Liver (tissue), 9 donors: ENCODE data around the gene STAT1. TPM values are rescaled to one million over a fixed set of nuclear protein-coding genes. Genes with fewer than 3 reads are reported as not detected.
A peak's percentile ranks its signal among the peaks of the same experiment; 100 is the strongest.
"Not testable (repeated sequence)": the region's sequence is repeated elsewhere in the genome, so short reads cannot be mapped to it uniquely, and the experiment has no call there.

Source experiments
- DNase-seq: peaks from one replicate; pipeline ENCODE4 v3.0.0-alpha.2; 2017; ENCODE audit warnings: low spot score
- H3K27ac ChIP-seq, 2 donors: one replicate each; pipeline ENCODE4 v1.7.0; 2013; ENCODE audit warnings: inconsistent platforms in 2 of 2, low read length in 2 of 2, control low read depth in 1 of 2, low read depth in 1 of 2, mild to moderate bottlenecking in 1 of 2
- H3K27me3 ChIP-seq, 4 donors: one replicate each; pipeline versions ENCODE4 v1.6.1 to v1.7.0; 2013; ENCODE audit warnings: low read length in 3 of 4, inconsistent platforms in 1 of 4, mild to moderate bottlenecking in 1 of 4, moderate library complexity in 1 of 4; ENCODE audit not compliant: control insufficient read depth in 4 of 4, insufficient read depth in 4 of 4
- H3K36me3 ChIP-seq, 4 donors: one replicate each; pipeline versions ENCODE4 v1.6.1 to v1.7.0; 2013; ENCODE audit warnings: low read length in 3 of 4, mild to moderate bottlenecking in 3 of 4, low read depth in 1 of 4, moderate library complexity in 1 of 4; ENCODE audit not compliant: control insufficient read depth in 4 of 4, insufficient read depth in 3 of 4
- H3K4me1 ChIP-seq, 4 donors: one replicate each; pipeline versions ENCODE4 v1.6.1 to v1.7.0; 2013; ENCODE audit warnings: low read length in 3 of 4, mild to moderate bottlenecking in 3 of 4, moderate library complexity in 1 of 4; ENCODE audit not compliant: control insufficient read depth in 4 of 4, insufficient read depth in 4 of 4
- H3K4me3 ChIP-seq, 3 donors: one replicate each; pipeline versions ENCODE4 v1.6.1 to v1.7.0; 2013; ENCODE audit warnings: low read length in 3 of 3, control low read depth in 1 of 3, low read depth in 1 of 3, mild to moderate bottlenecking in 1 of 3
- H3K9ac ChIP-seq, 2 donors: one replicate each; pipeline ENCODE4 v1.7.0; 2013; ENCODE audit warnings: low read length in 2 of 2, mild to moderate bottlenecking in 2 of 2, moderate library complexity in 2 of 2, control low read depth in 1 of 2, low read depth in 1 of 2
- H3K9me3 ChIP-seq, 4 donors: one replicate each; pipeline versions ENCODE4 v1.6.1 to v1.7.0; 2013; ENCODE audit warnings: low read length in 3 of 4; ENCODE audit not compliant: control insufficient read depth in 4 of 4
- ATF3 ChIP-seq: IDR thresholded peaks from 2 replicates; pipeline ENCODE4 v1.6.1; 2016; ENCODE audit warnings: antibody characterized with exemption
- CTCF ChIP-seq: fragments of 150-350 bp; IDR thresholded peaks from 2 replicates; pipeline ENCODE4 v1.5.1; 2017; ENCODE audit warnings: improper control_type of control experiment, low read depth, low read length; ENCODE audit not compliant: missing input control
- EGR1 ChIP-seq, 2 donors: IDR thresholded peaks; 2 replicates each; pipeline ENCODE4 v1.6.1; 2016 to 2018; ENCODE audit warnings: antibody characterized with exemption in 2 of 2, low read depth in 2 of 2
- FOXA1 ChIP-seq: IDR thresholded peaks from 2 replicates; pipeline ENCODE4 v1.6.1; 2016; ENCODE audit warnings: antibody characterized with exemption
- FOXA2 ChIP-seq: IDR thresholded peaks from 2 replicates; pipeline ENCODE4 v1.6.1; 2016; ENCODE audit warnings: antibody characterized with exemption
- GABPA ChIP-seq, 2 donors: IDR thresholded peaks in 1 of 2; conservative IDR thresholded peaks in 1 of 2; 2 replicates each; pipeline ENCODE4 v1.6.1; 2016; ENCODE audit warnings: antibody characterized with exemption in 2 of 2, mild to moderate bottlenecking in 1 of 2, moderate library complexity in 1 of 2
- HNF4G ChIP-seq: IDR thresholded peaks from 2 replicates; pipeline ENCODE4 v1.6.1; 2016; ENCODE audit warnings: antibody characterized with exemption
- MAX ChIP-seq: IDR thresholded peaks from 2 replicates; pipeline ENCODE4 v1.6.1; 2016; ENCODE audit warnings: antibody characterized with exemption
- NR2F2 ChIP-seq: IDR thresholded peaks from 2 replicates; pipeline ENCODE4 v1.6.1; 2016; ENCODE audit warnings: antibody characterized with exemption
- RAD21 ChIP-seq, 2 donors: IDR thresholded peaks; 2 replicates each; pipeline ENCODE4 v1.6.1; 2016; ENCODE audit warnings: antibody characterized with exemption in 2 of 2, mild to moderate bottlenecking in 2 of 2
- RXRA ChIP-seq, 2 donors: IDR thresholded peaks; 2 replicates each; pipeline ENCODE4 v1.6.1; 2017 to 2018; ENCODE audit warnings: antibody characterized with exemption in 2 of 2, mild to moderate bottlenecking in 1 of 2
- SP1 ChIP-seq: IDR thresholded peaks from 2 replicates; pipeline ENCODE4 v1.6.1; 2018; ENCODE audit warnings: antibody characterized with exemption, mild to moderate bottlenecking
- TAF1 ChIP-seq: conservative IDR thresholded peaks from 2 replicates; pipeline ENCODE4 v1.6.1; 2016; ENCODE audit warnings: antibody characterized with exemption, mild to moderate bottlenecking
- YY1 ChIP-seq: IDR thresholded peaks from 2 replicates; pipeline ENCODE4 v1.6.1; 2016; ENCODE audit warnings: antibody characterized with exemption, mild to moderate bottlenecking
- WGBS: extraction: QIAGEN DNeasy Blood & Tissue Kit; methylation state at CpG from one replicate; pipeline ENCODE4 v1.1.7; 2013; 5-methylcytosine and 5-hydroxymethylcytosine counted together
- polyA plus RNA-seq, 2 donors: library from polyadenylated mRNA; stranded (reverse) in 1 of 2; unstranded in 1 of 2; fragments of 200-250 nt in 1 of 2; fragments of >200 nt in 1 of 2; fragmentation: Nextera tagmentation in 1 of 2; extraction: Ambion mirVana in 1 of 2; gene quantifications; one replicate each; pipeline versions ENCODE4 v1.2.1 to v1.2.3, GENCODE V29; 2013 to 2015
- total RNA-seq, 2 donors: library from RNA; depleted of rRNA; stranded (reverse); fragments of >200 nt; gene quantifications; one replicate each; pipeline ENCODE4 v1.2.3, GENCODE V29; 2014
- donor health status: healthy.
- donor health status: healthy.
- donor health status: healthy.
- donor health status: healthy.
- donor health status: healthy.

The STAT1 gene
- total and polyA plus RNA-seq, 4 donors = 26.2 to 78.7 (median 45.6) TPM

- H3K4me3 ChIP-seq = no peak overlapping the region
- H3K9me3 ChIP-seq = no peaks in the 10 kb centered on the region
- no peaks in the 10 kb centered on the region for H3K27me3 ChIP-seq
- no peak overlapping the region for H3K9ac ChIP-seq
- no peaks in the 10 kb centered on the region for H3K4me1 ChIP-seq
- H3K36me3 ChIP-seq = peaks cover 32 to 86% (median 81%) of the 10 kb centered on the region in 4 donors
- DNase-seq = no peak
- no peak overlapping the region for H3K27ac ChIP-seq
- WGBS = 87% methylated on average over 5 of the region's 5 CpGs
- TF ChIP-seq GABPA (IDR thresholded peaks at IDR 0.05 in 1 of 2, conservative IDR thresholded peaks at IDR 0.05 in 1 of 2) = no peak
- TF ChIP-seq CTCF = peak; percentile 42
- TF ChIP-seq SP1 = no peak
- no peak for TF ChIP-seq NR2F2
- TF ChIP-seq HNF4G = no peak
- TF ChIP-seq RAD21 (IDR thresholded peaks at IDR 0.05) = peak; percentile 56 to 67
These were observed 17.5 kb downstream of the STAT1 start for GRCh38 chr2:190996338-190996946.

- DNase-seq, H3K9me3 ChIP-seq, H3K9ac ChIP-seq, H3K27ac ChIP-seq, H3K4me1 ChIP-seq, H3K4me3 ChIP-seq, H3K27me3 ChIP-seq: not testable (repeated sequence)
- WGBS = 90% methylated on average over 3 of the region's 3 CpGs
- H3K36me3 ChIP-seq = peaks cover 31 to 88% (median 80%) of the 10 kb centered on the region in 4 donors
These were observed 18.7 kb downstream of the STAT1 start for GRCh38 chr2:190995315-190995714.

GRCh38 chr2:190994148-190994547 is 19.8 kb downstream of the STAT1 start:
- no peak for DNase-seq
- TF ChIP-seq CTCF (no peak), MAX (no peak), TAF1 (no peak)
- Histone ChIP-seq H3K27me3 (no peaks in the 10 kb centered on the region), H3K4me3 (no peak overlapping the region), H3K36me3 (peaks cover 33 to 88% (median 80%) of the 10 kb centered on the region in 4 donors), H3K4me1 (no peaks in the 10 kb centered on the region), H3K27ac (no peak overlapping the region), H3K9ac (no peak overlapping the region), H3K9me3 (no peaks in the 10 kb centered on the region)
- WGBS = 97% methylated on average over 7 of the region's 7 CpGs

GRCh38 chr2:190993292-190993643 is 20.7 kb downstream of the STAT1 start:
- 98% methylated on average over 6 of the region's 6 CpGs for WGBS
- DNase-seq = no peak

More at GRCh38 chr2:190993292-190993643, 20.7 kb downstream of the STAT1 start:
- H3K27me3 ChIP-seq = no peaks in the 10 kb centered on the region
- peaks cover 31 to 87% (median 82%) of the 10 kb centered on the region in 4 donors for H3K36me3 ChIP-seq
- no peak for TF ChIP-seq EGR1 (IDR thresholded peaks at IDR 0.05; ENCODE audit: low read depth in 2 of 2)
- TF ChIP-seq ATF3 = no peak
- no peak for TF ChIP-seq MAX
- TF ChIP-seq RXRA (IDR thresholded peaks at IDR 0.05) = no peak
- no peak for TF ChIP-seq SP1
- TF ChIP-seq GABPA (IDR thresholded peaks at IDR 0.05 in 1 of 2, conservative IDR thresholded peaks at IDR 0.05 in 1 of 2) = no peak
- no peak for TF ChIP-seq FOXA2
- no peak for TF ChIP-seq HNF4G
- no peak for TF ChIP-seq YY1
- no peak for TF ChIP-seq FOXA1
- TF ChIP-seq CTCF = no peak
- TF ChIP-seq RAD21 (IDR thresholded peaks at IDR 0.05) = no peak
- H3K4me3 ChIP-seq = no peak overlapping the region
- H3K9ac ChIP-seq = no peak overlapping the region
- H3K27ac ChIP-seq = no peak overlapping the region
- H3K9me3 ChIP-seq = no peaks in the 10 kb centered on the region
- H3K4me1 ChIP-seq = no peaks in the 10 kb centered on the region
